AG09309 (cell line): ENCODE data around the gene ROR1.

Source experiments
- DNase-seq: peaks from one replicate; pipeline ENCODE4 v3.0.0-alpha.2; 2010; ENCODE audit warnings: low read depth
- H3K4me3 ChIP-seq: 2 replicates; pipeline ENCODE4 v1.5.1; 2011; ENCODE audit warnings: mild to moderate bottlenecking, low read depth, low read length, moderate library complexity; ENCODE audit not compliant: control insufficient read depth
- TF ChIP-seq, protein P1 (sequence below): IDR thresholded peaks from 2 replicates; pipeline ENCODE4 v1.5.1; 2011; ENCODE audit warnings: mild to moderate bottlenecking, low read depth, low read length, inconsistent platforms; ENCODE audit not compliant: insufficient read depth, control insufficient read depth; ENCODE audit errors: missing control alignments

The ROR1 gene

GRCh38 chr1:64228167-64228957 lies 454.5 kb downstream of the ROR1 start:
- DNase-seq, result no peak
- H3K4me3 ChIP-seq, result no peak overlapping the region
- TF ChIP-seq, protein P1, sequence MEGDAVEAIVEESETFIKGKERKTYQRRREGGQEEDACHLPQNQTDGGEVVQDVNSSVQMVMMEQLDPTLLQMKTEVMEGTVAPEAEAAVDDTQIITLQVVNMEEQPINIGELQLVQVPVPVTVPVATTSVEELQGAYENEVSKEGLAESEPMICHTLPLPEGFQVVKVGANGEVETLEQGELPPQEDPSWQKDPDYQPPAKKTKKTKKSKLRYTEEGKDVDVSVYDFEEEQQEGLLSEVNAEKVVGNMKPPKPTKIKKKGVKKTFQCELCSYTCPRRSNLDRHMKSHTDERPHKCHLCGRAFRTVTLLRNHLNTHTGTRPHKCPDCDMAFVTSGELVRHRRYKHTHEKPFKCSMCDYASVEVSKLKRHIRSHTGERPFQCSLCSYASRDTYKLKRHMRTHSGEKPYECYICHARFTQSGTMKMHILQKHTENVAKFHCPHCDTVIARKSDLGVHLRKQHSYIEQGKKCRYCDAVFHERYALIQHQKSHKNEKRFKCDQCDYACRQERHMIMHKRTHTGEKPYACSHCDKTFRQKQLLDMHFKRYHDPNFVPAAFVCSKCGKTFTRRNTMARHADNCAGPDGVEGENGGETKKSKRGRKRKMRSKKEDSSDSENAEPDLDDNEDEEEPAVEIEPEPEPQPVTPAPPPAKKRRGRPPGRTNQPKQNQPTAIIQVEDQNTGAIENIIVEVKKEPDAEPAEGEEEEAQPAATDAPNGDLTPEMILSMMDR, result no peak

DNA sequence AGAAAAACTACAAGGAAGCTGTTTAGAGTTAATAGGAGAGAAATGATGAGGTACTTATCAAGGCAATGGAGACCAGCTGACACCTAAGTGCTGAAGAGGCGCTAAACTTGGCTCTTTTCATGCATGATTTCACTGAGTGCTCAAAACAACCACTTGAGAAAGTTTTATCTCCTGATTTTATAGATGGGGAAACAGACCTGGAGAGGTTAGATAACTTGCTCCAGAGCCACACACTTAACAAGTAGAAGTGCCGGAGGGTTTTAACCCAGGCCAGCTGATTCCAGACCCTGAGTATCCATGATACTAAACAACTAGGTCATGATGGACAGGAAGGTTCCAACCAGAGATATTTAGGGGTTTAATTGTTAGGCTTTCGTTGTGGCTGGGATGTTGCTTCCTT lies 455.5 kb downstream of the ROR1 start:
- no peak for DNase-seq
- TF ChIP-seq, protein P1, result no peak
- H3K4me3 ChIP-seq, result no peak overlapping the region
